Measurements from ENCODE around the gene DNAJA4. TPM values are rescaled to one million over a fixed set of nuclear protein-coding genes. Genes with fewer than 3 reads are reported as not detected.
A peak's percentile ranks its signal among the peaks of the same experiment; 100 is the strongest.

DNAJA4 gene
- total and polyA plus RNA-seq, 2 of the 13 experiments (the other 11 are each of a cell fraction or from before 2014, with no cell fraction given): not detected

GRCh38 chr15:78241017-78241416, 23.3 kb upstream of the DNAJA4 start (continued):
- TF ChIP-seq ZBTB43 (CRISPR knock-in tag; conservative IDR thresholded peaks at IDR 0.05): no peak
- no peak for TF ChIP-seq HNRNPL (IDR thresholded peaks at IDR 0.05; ENCODE audit: low read depth, low read length)
- TF ChIP-seq NCOR1 (IDR thresholded peaks at IDR 0.05; ENCODE audit: borderline replicate concordance, low read length): no peak
- no peak for TF ChIP-seq ZNF891 (CRISPR knock-in tag; IDR thresholded peaks at IDR 0.05)
- peak; percentile 23; the same call in 1 of the 2 replicates for TF ChIP-seq SALL1 (CRISPR knock-in tag; IDR thresholded peaks at IDR 0.05)
- TF ChIP-seq IKZF5 (CRISPR knock-in tag; IDR thresholded peaks at IDR 0.05): 0 out of 2 replicates have a peak, but pooled peaks have one; percentile 25
- peak; percentile 23; the same call in 1 of the 2 replicates for TF ChIP-seq ZNF768 (CRISPR knock-in tag; IDR thresholded peaks at IDR 0.05)
- no peak for TF ChIP-seq ZGPAT (CRISPR knock-in tag; IDR thresholded peaks at IDR 0.05)
- TF ChIP-seq ZMAT3 (CRISPR knock-in tag; conservative IDR thresholded peaks at IDR 0.05): no peak
- TF ChIP-seq HNF4G (IDR thresholded peaks at IDR 0.05; ENCODE audit: borderline replicate concordance, low read depth, low read length): no peak
- TF ChIP-seq HNF4G (CRISPR knock-in tag; IDR thresholded peaks at IDR 0.05; ENCODE audit: borderline replicate concordance, low read depth): no peak
- TF ChIP-seq ZNF512B (CRISPR knock-in tag; IDR thresholded peaks at IDR 0.05; ENCODE audit: borderline replicate concordance): 0 out of 2 replicates have a peak, but pooled peaks have one; percentile 49
- TF ChIP-seq ZNF687 (CRISPR knock-in tag; IDR thresholded peaks at IDR 0.05): peak; percentile 25; the same call in 1 of the 2 replicates
- TF ChIP-seq ZNF816 (CRISPR knock-in tag; IDR thresholded peaks at IDR 0.05; ENCODE audit: borderline replicate concordance): no peak
- no peak for TF ChIP-seq ATF7-NPFF (CRISPR knock-in tag; IDR thresholded peaks at IDR 0.05; ENCODE audit: low read depth)
- no peak for TF ChIP-seq ZNF414 (CRISPR knock-in tag; IDR thresholded peaks at IDR 0.05)
- no peak for TF ChIP-seq MAF1 (CRISPR knock-in tag; IDR thresholded peaks at IDR 0.05; ENCODE audit: borderline replicate concordance)

Data from HepG2 (cell line).